COLO829 (cell line): ENCODE data around the gene SDK2.

Experiments used
- DNase-seq: peaks from one replicate; pipeline ENCODE4 v3.0.0; 2012; ENCODE audit warnings: low spot score

The SDK2 gene

DNA sequence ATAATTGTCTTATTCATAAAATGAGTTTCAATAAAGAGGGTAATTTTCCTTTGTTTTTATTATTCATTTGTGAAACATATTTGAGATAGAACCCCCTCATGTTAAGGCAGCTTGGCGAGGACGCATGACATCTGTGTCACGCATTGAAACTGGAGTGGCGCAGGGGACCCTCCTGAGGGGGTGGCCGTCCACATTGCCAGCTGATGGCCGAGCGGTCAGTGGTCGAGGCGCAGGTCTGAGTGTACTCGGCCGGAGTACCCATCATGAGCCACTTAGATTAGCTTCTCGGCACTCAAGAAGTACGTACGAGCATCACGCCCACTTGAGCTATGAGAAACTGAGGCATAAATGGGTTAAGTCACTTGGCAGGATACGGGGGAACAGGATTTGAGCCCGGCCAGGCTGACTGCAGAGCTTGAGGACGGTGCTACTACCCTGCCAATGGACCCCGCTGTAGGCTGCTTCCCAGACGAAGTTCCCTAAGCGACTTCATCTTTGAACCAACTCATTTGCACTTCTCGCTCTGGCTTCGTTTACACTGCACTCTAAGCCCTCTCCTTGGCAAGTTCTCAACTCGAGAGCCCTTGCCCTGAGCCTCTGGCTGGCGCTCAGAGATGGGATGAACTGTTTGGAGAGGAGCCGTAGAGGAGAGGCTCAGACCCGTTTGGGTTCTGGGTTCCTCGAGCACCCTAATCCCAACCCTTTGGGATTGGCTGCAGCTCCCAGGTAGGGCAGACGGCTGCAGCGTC is 91.8 kb downstream of the SDK2 start:
- no peak for DNase-seq

DNA sequence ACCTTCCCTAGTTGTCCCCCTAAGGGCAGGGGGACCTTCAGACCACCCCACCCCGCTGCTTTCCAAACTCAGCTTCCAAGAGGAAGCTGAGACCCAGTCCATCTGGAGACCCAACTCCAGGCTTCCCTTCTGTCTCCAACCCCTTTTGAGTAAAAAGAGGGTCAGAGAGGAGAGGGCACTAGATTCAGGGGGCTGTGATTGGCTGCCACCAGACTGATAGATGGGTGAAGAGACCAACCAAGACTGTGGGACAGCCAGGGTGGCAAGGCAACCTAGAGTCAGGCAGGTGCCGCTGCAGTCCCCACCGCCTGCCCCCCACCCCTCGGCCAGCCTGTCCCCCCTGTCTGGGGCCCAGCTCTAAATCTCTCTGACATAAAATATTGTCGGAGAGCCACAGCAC is 92.5 kb downstream of the SDK2 start:
- DNase-seq = no peak

DNA sequence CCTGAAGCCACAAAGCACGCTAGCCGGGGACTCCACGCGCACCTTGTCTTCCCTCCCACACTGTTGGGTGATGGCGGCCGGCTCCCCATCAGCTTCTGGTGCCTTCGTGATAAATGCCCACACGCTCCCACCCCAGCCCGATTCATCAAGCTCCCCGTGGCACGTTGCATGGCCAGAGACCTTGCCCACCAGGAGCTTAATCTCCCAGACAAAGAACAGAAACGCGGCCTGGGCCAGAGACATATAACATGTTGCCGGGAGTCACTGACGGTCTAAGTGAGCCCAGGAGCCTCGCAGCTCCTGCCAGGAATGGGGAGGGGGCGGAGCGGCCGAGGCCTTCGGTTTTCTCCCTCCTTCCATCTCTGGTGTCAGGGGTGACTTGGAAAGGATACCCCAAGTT is 93.1 kb downstream of the SDK2 start:
- DNase-seq = no peak

DNA sequence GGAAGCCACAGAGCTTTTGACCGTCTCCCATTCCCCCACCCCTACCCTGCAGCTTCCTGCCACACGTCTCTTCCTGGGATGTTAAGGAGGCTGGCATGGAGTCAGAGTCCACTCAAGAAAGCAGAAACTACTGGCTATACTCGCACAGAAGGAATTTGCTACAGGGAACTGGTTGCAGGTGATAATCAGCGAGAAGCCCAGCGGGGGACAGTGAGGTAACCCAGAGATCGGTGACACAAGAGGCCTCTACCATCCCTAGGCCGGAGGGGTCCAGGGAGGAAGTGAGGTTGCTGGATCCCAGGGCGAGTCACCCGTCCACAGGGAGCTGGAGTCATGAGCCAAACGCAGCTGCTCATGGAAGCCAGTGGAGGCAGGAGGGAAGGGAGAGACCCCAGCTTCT is 93.7 kb downstream of the SDK2 start:
- no peak for DNase-seq

DNA sequence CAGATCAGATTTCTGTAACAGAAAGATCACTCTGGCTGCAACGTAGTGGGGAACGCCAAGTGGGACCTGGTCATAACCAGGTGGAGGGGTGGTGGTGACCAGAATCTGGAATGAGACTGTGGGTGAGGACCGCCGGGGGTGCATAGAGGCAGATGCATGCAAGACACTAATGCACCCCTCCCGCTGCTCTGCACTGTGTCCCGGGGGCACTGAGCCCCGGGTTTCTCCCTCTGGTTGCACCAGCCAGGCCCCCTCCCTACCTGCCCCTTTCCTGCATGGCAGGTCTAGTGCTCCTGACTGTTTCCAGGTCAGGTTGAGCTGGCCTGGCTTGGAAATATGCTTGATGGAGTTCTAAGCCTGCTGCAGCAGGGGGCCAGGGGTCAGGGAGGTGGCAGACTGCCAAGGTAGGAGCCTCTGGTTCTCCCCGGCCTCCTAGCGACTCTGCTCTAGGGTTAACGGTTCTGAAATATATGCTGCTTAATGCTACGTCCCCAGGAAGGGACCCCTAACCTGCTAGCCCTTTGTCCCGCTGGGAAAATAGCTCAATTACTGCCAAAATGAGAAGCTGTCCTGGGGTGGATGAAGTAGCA is 94.3 kb downstream of the SDK2 start:
- DNase-seq = no peak

DNA sequence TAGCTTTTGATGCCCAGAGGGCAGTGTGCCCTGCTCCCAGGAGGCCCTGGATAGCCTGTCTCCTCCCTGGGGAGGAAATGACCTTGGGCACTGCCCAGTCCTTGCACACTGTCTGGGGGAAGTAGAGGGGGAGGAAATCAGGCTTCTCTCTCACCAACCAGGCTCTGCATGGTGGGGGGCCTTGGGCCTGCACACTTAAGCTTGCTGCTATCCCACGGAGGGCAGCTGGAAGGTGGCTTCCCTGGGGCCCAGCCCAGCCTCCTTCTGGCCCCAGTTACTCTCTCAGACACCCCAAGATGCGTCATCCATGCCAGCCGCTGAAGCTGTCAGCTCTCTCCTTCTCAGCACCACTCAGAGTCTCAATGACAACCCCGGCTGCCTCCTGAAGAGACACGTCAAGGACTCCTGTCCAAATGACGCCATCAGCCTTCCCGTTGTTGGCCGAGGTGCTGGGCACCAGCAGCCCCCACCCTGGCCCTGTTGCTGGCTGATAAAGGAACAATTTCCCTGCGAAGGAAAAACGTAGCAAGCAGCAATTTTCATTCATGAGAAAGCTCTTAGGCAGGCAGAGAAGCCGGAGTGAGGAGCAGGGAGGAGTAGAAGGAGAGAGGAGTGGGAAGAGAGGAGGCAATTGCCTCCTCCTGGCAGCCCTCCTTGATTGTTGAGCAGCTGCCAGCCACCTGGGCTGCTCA is 95.5 kb downstream of the SDK2 start:
- no peak for DNase-seq

DNA sequence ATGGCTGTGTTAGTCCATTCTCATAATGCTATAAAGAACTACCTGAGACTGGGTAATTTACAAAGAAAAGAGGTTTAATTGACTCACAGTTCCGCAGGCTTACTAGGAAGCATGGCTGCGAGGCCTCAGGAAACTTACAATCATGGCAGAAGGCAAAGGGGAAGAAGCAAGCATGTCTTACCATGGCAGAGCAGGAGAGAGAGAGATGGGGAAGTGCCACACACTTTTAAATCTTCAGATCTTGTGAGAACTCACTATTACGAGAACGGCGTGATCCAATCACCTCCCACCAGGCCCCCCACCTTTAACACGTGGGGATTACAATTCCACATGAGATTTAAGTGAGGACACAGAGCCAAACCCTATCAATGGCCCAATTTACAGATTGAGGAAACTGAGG is 96.5 kb downstream of the SDK2 start:
- no peak for DNase-seq

DNA sequence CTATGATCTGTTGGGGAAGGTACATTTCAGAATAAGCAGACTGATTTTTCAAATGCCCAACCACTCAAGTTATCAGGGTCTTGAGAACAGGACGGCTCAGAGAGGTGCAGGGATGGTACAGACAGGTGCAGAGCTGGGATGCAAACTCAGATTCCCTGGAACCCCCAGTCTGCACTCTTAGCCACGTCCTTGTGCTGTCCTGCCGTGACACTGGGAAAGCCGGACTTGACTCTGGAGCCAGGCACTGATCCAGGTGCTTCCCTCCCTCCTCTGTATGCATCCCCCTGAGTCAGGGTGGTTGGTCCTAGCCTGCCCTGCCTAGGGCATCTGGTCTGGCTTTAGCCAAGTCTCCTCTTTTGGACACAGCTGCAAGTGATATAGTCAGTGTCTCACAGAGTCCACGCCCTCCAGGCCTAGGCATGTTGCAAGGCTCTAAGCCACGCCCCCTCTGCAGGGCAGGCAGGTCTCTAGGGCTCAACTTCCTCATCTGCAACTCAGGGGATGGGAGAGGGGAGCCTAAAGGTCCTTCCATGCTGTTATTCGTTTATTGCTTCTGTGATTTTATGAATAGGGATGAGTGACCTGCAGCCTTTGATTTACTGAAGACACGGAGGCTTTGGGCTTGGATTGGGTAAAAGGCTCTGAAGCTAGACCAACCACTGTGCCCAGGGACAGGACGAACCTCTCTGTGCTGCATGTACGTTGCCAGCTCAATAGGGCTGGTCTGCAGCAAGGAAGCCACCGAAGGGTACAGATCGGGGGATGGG is 97.3 kb downstream of the SDK2 start:
- no peak for DNase-seq

DNA sequence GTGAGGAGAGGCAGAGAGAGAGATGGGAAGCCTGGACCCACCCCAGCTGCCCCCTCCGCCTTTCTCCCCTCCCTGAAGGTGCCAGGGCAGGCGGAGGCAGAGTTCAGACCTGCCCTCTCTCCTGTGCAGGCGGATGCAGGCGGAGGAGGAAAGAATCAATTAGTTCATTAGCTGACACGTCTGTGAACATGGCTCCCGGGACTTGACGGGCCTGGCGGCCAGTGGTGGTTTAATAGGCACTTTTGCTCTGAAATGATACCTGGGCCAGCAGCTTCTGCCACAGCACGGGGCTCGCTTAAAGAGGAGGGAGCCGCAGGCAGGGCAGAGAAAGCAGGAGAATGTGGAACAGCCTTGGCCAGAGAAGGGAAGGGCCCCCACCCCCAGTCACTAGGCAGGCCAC is 98.1 kb downstream of the SDK2 start:
- no peak for DNase-seq

DNA sequence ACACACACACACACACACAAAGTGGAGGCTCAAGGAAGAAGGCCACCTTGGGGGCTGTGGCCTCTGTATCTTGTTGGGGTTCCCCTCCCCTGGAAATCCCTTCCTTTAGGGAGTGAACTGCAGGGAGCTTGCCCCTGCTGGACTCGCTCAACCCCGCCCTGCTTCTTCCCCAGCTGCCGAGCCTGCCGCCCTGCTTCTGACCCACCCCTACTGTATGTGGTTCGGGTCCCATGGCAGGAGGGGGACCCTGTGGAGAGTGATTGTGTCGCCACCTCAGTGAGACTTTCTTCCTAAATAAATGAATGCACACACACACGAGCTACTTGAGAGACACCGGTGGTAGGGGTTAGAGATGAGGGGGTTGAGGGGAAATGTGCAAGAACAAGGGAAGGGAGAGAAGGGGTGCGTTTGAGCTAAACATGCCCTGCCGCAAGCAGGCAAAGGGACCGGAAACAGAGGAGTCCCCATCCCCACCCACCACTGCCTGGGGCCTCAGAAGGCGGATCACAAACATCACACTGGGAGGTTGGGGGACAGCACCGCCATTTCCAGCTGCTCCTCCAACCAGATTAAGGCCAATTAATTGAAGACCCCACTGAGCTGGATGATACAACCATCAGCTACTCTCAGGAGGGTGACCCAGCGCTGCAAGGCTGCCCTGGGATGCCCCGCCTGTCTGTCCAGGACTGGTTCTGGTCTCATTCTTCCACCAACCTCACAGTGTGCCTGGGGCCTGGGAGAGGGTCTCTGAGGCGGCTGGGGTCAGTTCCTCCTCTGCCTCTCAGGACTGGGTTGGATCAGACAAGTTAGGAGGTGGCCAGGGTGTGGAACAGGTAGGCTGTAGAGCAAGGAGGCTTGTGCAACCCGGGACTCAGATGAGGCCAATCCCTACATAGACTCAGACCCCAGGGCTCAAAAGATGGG is 98.9 kb downstream of the SDK2 start:
- no peak for DNase-seq

DNA sequence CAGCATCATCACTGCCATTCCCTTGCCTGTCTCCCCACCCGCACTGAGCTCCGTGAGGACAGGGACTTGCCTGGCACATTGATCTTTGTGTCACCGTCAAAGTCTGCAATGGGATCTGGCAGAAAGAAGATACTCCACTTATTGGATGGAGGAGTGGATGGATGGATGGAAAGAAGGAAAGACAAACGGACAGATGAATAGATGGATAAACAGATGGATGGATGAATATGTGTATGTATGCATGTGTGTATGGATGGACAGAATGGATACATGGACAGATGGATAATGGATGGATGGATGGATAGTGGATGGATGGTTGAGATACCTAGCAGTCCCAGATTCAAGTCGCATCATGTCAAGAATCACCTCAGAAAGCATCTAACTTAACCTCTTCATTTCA is 99.9 kb downstream of the SDK2 start:
- no peak for DNase-seq

DNA sequence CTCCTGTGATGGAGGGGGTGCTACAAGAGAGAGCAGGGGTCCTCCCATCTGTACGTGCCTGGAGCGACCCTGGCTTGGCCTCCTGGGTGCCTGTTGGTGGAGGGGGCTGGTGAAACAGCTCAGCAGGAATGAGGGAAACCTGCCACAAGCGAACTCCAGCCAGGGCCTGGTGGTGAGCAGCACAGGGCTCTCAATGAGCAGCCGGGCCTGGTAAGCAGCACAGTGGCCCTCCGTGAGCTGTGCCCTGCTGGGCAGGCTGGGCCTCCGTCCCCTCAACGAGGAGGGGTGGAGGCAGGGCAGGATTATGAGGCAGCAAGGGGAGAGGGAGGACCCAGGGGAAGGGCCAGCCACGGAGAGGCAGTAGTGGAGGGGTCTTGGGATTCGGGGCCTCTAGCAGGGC is 101.9 kb downstream of the SDK2 start:
- DNase-seq = no peak

DNA sequence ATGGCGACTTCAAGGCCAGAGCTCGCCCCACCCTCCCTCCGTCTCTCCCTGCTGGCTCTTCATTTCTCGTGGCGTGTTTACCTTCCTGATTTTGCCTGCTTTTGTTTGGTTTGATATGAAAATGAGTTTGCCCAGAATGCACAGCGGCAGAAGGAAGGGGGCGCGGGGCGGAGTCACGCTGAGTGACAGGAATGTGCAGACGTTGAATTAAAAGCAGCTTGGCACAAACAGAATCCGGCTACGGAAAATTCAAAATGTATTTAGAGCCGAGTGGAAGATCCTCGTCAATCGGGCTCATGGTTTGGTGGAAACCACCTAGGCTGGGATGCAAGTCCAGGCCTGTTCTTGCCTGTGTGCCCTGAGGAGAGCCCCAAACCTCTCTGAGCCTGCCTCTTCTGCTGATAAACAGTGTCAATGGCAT is 102.7 kb downstream of the SDK2 start:
- DNase-seq = no peak

DNA sequence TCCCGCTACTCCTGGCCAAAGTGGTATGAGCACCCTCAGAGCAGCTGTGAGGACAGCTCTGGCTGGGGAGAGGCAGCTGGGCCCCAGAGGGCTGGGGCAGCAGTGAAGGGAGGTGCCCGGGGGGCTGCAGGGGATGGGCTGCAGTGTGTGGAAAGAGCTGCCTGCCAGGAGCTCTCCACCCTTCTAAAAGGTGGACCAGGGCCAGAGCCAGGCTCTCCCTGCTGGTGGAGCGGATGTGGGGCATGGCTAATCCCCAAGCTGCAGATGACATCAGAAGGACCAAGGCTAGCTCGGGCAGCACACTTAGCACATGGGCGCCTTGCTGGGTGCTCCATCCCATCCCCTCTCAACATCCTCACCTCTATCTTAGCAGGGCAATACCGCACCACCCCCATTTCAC is 103.1 kb downstream of the SDK2 start:
- DNase-seq = no peak

DNA sequence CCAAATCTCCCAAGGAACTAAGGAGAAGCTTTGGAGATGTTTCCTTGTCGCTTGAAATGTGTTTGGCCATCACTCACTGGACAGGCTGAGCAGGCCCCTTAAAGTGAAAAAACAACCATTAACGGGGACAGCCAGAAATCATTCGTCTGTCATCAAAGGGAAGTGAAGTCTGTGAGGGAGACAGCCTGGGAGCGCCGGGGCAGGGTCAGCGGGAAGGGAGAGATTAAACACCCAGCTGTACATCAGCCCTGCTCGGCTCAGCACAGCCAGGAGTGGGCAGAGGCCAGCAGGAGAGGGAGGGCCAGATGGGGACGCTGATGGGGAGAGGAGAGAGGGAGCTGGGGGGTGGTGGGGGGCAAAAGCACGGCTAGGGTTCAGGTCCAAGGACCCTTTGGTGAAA is 105.1 kb downstream of the SDK2 start:
- no peak for DNase-seq

DNA sequence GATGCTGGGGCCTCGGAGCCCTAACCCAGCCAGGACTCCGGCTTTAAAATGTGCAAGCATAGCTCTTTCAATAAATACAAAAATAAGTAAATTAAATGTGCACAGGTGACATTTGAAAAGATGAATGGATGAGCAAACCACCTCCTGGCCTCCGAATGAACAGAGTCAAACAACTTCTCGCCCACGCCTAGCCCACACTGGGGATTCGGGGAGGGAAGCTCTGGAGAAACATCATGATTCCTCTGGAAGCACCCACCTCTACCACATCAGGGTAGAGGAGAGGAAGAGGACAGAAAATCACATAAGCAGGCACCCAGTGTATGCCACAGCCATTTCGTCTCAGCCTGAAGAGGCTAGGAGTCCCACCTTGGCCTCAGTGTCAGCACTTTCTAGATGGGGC is 105.8 kb downstream of the SDK2 start:
- no peak for DNase-seq

DNA sequence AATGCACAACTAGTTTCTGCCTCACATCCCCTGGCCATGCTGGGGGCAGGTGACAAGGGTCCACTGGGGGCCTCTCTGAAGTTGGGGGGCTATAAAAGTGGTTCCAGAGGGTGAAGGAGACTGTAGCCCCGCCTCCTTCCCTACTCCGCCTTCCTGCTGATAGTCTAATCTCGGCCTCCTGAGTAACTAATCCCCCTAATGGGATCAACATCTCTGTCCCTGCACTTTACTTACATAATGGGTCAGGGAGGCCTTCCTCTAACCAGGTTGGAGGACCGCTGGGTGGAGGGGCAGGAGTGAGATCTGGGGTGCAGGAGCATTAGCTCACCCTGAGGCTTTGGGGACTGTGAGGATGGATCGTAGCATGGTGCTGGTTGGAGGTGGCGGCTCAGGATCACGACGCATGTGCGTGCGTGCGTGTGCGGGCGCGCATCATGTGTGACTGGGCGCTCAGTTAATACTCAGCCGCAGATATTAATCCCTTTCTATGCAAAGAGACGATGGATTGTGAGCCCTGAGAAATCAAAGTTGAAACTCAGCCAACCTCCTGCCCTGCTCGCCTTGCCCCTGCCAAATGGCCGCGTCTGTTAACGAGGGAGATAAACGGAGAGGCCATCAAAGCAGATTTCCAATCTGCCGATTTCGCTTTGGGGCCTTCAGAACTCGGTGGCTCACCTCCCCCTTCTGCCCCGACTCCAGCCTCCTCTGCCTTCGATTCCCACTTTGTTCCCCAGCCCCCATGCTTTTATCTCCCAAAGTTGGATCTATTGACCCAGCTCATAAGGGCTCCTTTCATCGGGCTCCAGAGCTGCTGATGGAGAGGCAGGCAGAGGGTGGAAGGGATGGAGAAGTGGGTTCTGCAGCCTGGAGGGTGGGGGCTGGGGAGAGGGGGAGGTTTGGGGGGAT is 107.3 kb downstream of the SDK2 start:
- DNase-seq = no peak

DNA sequence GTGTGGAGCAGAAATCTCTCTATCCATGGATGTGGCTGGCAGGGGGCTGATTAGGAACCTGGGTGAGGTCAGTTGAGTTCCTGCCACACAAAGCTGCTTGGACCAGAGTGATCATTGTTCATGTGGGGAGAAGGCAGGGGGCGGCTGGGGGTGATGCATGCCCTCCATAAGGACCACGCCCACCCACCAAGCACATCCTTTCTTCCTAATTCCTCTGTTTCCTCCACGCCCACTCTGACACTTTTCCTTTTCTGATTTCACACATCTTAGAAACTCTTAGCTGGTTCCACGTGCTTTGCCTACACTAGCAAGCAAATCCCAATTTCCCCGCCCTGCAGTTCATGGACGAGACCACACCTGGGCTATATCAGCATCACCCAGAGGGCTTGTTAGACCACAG is 108.5 kb downstream of the SDK2 start:
- DNase-seq = no peak

DNA sequence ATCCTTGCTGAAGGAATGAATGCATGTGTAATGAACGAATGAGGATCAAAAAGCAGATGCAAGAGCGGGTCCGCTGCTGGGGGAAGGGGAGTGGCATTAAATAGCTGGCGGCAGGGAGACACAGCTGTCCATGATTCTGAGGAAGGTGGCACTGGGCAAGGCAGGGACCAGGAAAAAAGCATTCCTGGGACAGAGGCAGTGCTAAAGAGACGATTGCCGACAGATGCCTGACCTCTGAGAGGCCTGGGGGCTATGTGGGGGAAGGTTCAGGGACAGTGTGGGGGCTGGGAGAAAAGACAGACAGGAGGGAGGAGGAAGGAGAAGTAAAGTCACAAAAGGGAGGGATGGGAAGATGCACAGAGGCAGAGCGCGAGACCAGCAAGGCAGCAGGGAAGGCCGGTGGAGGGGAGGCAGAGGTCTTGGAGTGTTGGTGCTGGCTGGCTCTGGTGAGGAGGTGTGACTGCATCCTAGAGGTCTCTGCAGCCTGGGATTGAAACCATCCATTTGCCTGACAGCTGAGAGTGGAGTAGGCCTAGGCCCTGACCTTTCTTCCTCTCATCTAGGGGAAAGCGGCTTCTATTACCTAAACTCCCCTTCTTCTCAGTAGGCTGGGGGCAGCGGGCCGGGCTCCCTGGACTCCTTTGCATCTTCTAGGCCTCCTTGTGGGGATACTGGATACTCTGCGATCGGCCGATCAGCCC is 109.9 kb downstream of the SDK2 start:
- DNase-seq = no peak

DNA sequence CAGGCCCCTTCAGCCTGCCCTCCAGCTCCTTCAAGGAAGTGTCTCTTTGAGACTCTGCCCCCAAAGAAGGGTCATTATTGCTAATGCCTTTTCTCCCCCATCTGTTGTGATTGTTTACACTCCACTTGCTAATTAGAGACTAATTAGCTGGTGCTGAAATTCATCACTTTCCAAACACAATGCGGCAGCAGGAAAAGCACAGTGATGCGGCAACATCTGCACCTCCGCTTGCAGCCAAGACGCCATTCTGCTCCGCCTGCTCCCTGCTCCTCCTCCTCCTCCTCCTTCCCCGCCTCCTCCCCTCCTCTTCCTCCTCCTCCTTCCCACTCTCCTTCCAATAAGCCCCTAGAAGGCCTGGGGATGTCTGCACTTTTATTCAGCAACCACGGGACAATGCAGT is 110.5 kb downstream of the SDK2 start:
- no peak for DNase-seq
